ENCODE data around the gene ZNF181.

GRCh38 chr19:34744896-34745690 is 11.1 kb downstream of the ZNF181 start:
- TF ChIP-seq, protein P1, sequence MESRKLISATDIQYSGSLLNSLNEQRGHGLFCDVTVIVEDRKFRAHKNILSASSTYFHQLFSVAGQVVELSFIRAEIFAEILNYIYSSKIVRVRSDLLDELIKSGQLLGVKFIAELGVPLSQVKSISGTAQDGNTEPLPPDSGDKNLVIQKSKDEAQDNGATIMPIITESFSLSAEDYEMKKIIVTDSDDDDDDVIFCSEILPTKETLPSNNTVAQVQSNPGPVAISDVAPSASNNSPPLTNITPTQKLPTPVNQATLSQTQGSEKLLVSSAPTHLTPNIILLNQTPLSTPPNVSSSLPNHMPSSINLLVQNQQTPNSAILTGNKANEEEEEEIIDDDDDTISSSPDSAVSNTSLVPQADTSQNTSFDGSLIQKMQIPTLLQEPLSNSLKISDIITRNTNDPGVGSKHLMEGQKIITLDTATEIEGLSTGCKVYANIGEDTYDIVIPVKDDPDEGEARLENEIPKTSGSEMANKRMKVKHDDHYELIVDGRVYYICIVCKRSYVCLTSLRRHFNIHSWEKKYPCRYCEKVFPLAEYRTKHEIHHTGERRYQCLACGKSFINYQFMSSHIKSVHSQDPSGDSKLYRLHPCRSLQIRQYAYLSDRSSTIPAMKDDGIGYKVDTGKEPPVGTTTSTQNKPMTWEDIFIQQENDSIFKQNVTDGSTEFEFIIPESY (IDR thresholded peaks at IDR 0.05) = no peak
- TF ChIP-seq, protein P2, sequence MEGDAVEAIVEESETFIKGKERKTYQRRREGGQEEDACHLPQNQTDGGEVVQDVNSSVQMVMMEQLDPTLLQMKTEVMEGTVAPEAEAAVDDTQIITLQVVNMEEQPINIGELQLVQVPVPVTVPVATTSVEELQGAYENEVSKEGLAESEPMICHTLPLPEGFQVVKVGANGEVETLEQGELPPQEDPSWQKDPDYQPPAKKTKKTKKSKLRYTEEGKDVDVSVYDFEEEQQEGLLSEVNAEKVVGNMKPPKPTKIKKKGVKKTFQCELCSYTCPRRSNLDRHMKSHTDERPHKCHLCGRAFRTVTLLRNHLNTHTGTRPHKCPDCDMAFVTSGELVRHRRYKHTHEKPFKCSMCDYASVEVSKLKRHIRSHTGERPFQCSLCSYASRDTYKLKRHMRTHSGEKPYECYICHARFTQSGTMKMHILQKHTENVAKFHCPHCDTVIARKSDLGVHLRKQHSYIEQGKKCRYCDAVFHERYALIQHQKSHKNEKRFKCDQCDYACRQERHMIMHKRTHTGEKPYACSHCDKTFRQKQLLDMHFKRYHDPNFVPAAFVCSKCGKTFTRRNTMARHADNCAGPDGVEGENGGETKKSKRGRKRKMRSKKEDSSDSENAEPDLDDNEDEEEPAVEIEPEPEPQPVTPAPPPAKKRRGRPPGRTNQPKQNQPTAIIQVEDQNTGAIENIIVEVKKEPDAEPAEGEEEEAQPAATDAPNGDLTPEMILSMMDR (IDR thresholded peaks at IDR 0.05; ENCODE audit: low read depth, low read length, missing input control) = no peak
- TF ChIP-seq YY1 (IDR thresholded peaks at IDR 0.05) (no peak), NR2F2 (IDR thresholded peaks at IDR 0.05) (no peak), EGR1 (IDR thresholded peaks at IDR 0.05; ENCODE audit: low read depth in 2 of 2) (no peak), FOXA2 (IDR thresholded peaks at IDR 0.05) (no peak), ATF3 (IDR thresholded peaks at IDR 0.05) (no peak)
- TF ChIP-seq, protein P3, sequence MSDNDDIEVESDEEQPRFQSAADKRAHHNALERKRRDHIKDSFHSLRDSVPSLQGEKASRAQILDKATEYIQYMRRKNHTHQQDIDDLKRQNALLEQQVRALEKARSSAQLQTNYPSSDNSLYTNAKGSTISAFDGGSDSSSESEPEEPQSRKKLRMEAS (IDR thresholded peaks at IDR 0.05) = no peak
- TF ChIP-seq, protein P4, sequence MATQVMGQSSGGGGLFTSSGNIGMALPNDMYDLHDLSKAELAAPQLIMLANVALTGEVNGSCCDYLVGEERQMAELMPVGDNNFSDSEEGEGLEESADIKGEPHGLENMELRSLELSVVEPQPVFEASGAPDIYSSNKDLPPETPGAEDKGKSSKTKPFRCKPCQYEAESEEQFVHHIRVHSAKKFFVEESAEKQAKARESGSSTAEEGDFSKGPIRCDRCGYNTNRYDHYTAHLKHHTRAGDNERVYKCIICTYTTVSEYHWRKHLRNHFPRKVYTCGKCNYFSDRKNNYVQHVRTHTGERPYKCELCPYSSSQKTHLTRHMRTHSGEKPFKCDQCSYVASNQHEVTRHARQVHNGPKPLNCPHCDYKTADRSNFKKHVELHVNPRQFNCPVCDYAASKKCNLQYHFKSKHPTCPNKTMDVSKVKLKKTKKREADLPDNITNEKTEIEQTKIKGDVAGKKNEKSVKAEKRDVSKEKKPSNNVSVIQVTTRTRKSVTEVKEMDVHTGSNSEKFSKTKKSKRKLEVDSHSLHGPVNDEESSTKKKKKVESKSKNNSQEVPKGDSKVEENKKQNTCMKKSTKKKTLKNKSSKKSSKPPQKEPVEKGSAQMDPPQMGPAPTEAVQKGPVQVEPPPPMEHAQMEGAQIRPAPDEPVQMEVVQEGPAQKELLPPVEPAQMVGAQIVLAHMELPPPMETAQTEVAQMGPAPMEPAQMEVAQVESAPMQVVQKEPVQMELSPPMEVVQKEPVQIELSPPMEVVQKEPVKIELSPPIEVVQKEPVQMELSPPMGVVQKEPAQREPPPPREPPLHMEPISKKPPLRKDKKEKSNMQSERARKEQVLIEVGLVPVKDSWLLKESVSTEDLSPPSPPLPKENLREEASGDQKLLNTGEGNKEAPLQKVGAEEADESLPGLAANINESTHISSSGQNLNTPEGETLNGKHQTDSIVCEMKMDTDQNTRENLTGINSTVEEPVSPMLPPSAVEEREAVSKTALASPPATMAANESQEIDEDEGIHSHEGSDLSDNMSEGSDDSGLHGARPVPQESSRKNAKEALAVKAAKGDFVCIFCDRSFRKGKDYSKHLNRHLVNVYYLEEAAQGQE (IDR thresholded peaks at IDR 0.05) = no peak

All from liver (tissue), 3 donors.